HPDE6-E6E7 (cell line): ENCODE results near the gene ALG8.
"Not testable (repeated sequence)": the region's sequence is repeated elsewhere in the genome, so short reads cannot be mapped to it uniquely, and the experiment has no call there.

Source experiments
- DNase-seq: peaks from one replicate; pipeline ENCODE4 v3.0.0; 2011; ENCODE audit warnings: missing footprints; ENCODE audit errors: extremely low spot score

ALG8 gene

GRCh38 chr11:78139422-78140391 lies at the start of gene ALG8:
TSS of gene ALG8 (minus strand) at chr11:78139626. CDS start at chr11:78139588, 38 bp downstream.
- peak; percentile 99 for DNase-seq

GRCh38 chr11:78188286-78189173 lies 49.1 kb upstream of the ALG8 start, which contains the start of the genes KCTD21 and USP35:
TSS of gene KCTD21 (minus strand) at chr11:78188626. CDS start at chr11:78174554, 14,072 bp downstream.
TSS of gene USP35 (plus strand) at chr11:78188919. CDS start at chr11:78196246, 7,327 bp downstream.
- peak; percentile 96 for DNase-seq

GRCh38 chr11:78187366-78188285 lies 48.2 kb upstream of the ALG8 start:
- peak; percentile 53 for DNase-seq

- DNase-seq: no peak
Measured at GRCh38 chr11:78181185-78181584, 41.8 kb upstream of the ALG8 start.

GRCh38 chr11:78180751-78181150 lies 41.3 kb upstream of the ALG8 start:
- no peak for DNase-seq

- DNase-seq: peak; percentile 61
Measured at GRCh38 chr11:78179459-78180071, 40.1 kb upstream of the ALG8 start.

GRCh38 chr11:78177216-78177615 lies 37.8 kb upstream of the ALG8 start:
- DNase-seq: no peak

GRCh38 chr11:78176605-78177141 lies 37.2 kb upstream of the ALG8 start:
- DNase-seq: no peak

GRCh38 chr11:78175862-78176261 lies 36.4 kb upstream of the ALG8 start:
- not testable (repeated sequence) for DNase-seq

- DNase-seq: no peak
Measured at GRCh38 chr11:78171951-78172350, 32.5 kb upstream of the ALG8 start.

- DNase-seq: no peak
Measured at GRCh38 chr11:78170874-78171549, 31.6 kb upstream of the ALG8 start.

- DNase-seq: no peak
Measured at GRCh38 chr11:78170413-78170812, 31.0 kb upstream of the ALG8 start.

GRCh38 chr11:78168539-78169477 lies 29.4 kb upstream of the ALG8 start:
- no peak for DNase-seq

- no peak for DNase-seq
Measured at GRCh38 chr11:78166855-78167469, 27.5 kb upstream of the ALG8 start.

- DNase-seq: no peak
Measured at GRCh38 chr11:78164471-78164870, 25.0 kb upstream of the ALG8 start.

- DNase-seq: no peak
Measured at GRCh38 chr11:78163828-78164227, 24.4 kb upstream of the ALG8 start.

GRCh38 chr11:78161962-78162371 lies 22.5 kb upstream of the ALG8 start:
- DNase-seq: no peak

GRCh38 chr11:78161346-78161745 lies 21.9 kb upstream of the ALG8 start:
- DNase-seq: no peak
